ENCODE data around the gene NR1H2. TPM values are rescaled to one million over a fixed set of nuclear protein-coding genes. Genes with fewer than 3 reads are reported as not detected.
"Not testable (repeated sequence)": the region's sequence is repeated elsewhere in the genome, so short reads cannot be mapped to it uniquely, and the experiment has no call there.

Gene NR1H2
- total RNA-seq, 2 donors from 2014 or later = 57.9 to 60.0 TPM

- Histone ChIP-seq H3K4me1 (peaks cover 15% of the 10 kb centered on the region), H3K27ac (no peak within 1 kb of the TSS), H3K9me3 (no peaks in the 10 kb centered on the region), H3K4me3 (peak within 1 kb of the TSS; percentile 31), H3K27me3 (peaks cover 32% of the 10 kb centered on the region), H3K36me3 (no peaks in the 10 kb centered on the region), H3K9ac (ENCODE audit: low read depth in 2 of 2, low read length in 2 of 2) (peak within 1 kb of the TSS in 1 of 2 donors; percentile 35)
- TF ChIP-seq CTCF (IDR thresholded peaks at IDR 0.05) = no peak
- intact Hi-C loops (cut with DNase I) = no loop called here
- peak; percentile 99 for DNase-seq
These were observed 46.9 kb upstream of the NR1H2 start, which contains the start of gene KCNC3 for GRCh38 chr19:50329146-50329925. Gene KCNC3 (minus strand): TSS chr19:50329377. CDS start chr19:50329082, 295 bp downstream.

GRCh38 chr19:50329926-50330294, 46.3 kb upstream of the NR1H2 start:
- H3K9me3 ChIP-seq; DNase-seq; H3K36me3 ChIP-seq; H3K9ac ChIP-seq (ENCODE audit: low read depth in 2 of 2, low read length in 2 of 2); intact Hi-C loops (cut with DNase I); H3K4me3 ChIP-seq; H3K27ac ChIP-seq: not testable (repeated sequence)
- H3K27me3 ChIP-seq = peaks cover 32% of the 10 kb centered on the region
- H3K4me1 ChIP-seq = peaks cover 15% of the 10 kb centered on the region

GRCh38 chr19:50330365-50331078, 45.7 kb upstream of the NR1H2 start:
- Histone ChIP-seq H3K4me1 (peaks cover 15% of the 10 kb centered on the region), H3K27ac (no peak overlapping the region), H3K9ac (ENCODE audit: low read depth in 2 of 2, low read length in 2 of 2) (no peak overlapping the region), H3K9me3 (no peaks in the 10 kb centered on the region), H3K4me3 (peak overlapping the region; percentile 9), H3K27me3 (peaks cover 32% of the 10 kb centered on the region), H3K36me3 (no peaks in the 10 kb centered on the region)
- TF ChIP-seq CTCF (IDR thresholded peaks at IDR 0.05) = no peak
- intact Hi-C loops (cut with DNase I) = no loop called here
- peak; percentile 76 for DNase-seq

GRCh38 chr19:50331221-50331993, 44.9 kb upstream of the NR1H2 start:
- H3K27me3 ChIP-seq = peaks cover 24% of the 10 kb centered on the region
- H3K27ac ChIP-seq = no peak overlapping the region
- intact Hi-C loops (cut with DNase I) = no loop called here
- peaks cover 15% of the 10 kb centered on the region for H3K4me1 ChIP-seq
- no peaks in the 10 kb centered on the region for H3K9me3 ChIP-seq
- H3K4me3 ChIP-seq = peak overlapping the region; percentile 9
- H3K9ac ChIP-seq (ENCODE audit: low read depth in 2 of 2, low read length in 2 of 2) = no peak overlapping the region
- no peak for DNase-seq
- no peak for TF ChIP-seq CTCF (IDR thresholded peaks at IDR 0.05)
- H3K36me3 ChIP-seq = no peaks in the 10 kb centered on the region

- Histone ChIP-seq H3K27ac (no peak overlapping the region), H3K4me1 (peaks cover 15% of the 10 kb centered on the region), H3K27me3 (peaks cover 19% of the 10 kb centered on the region), H3K4me3 (no peak overlapping the region), H3K9me3 (no peaks in the 10 kb centered on the region), H3K36me3 (no peaks in the 10 kb centered on the region), H3K9ac (ENCODE audit: low read depth in 2 of 2, low read length in 2 of 2) (no peak overlapping the region)
- intact Hi-C loops (cut with DNase I) = no loop called here
- DNase-seq = no peak
- no peak for TF ChIP-seq CTCF (IDR thresholded peaks at IDR 0.05)
These were observed 44.3 kb upstream of the NR1H2 start for GRCh38 chr19:50331994-50332243.

Measured in colonic mucosa (tissue), 4 donors.